Osteocyte (in vitro differentiated cells): ENCODE data around the gene THRB. TPM values are rescaled to one million over a fixed set of nuclear protein-coding genes. Genes with fewer than 3 reads are reported as not detected.

Experiments used
- DNase-seq: peaks from one replicate; pipeline ENCODE4 v3.0.0; 2021; ENCODE audit warnings: mixed read lengths; ENCODE audit not compliant: unreplicated experiment; ENCODE audit errors: extremely low spot score
- H3K27ac Mint-ChIP-seq: one replicate; pipeline ENCODE4 v1.8.0; 2021; ENCODE audit warnings: mild to moderate bottlenecking, mixed read lengths; ENCODE audit not compliant: unreplicated experiment
- H3K27me3 Mint-ChIP-seq: one replicate; pipeline ENCODE4 v1.8.0; 2021; ENCODE audit warnings: mixed read lengths; ENCODE audit not compliant: unreplicated experiment
- H3K36me3 Mint-ChIP-seq: one replicate; pipeline ENCODE4 v1.8.0; 2021; ENCODE audit warnings: mixed read lengths; ENCODE audit not compliant: unreplicated experiment
- H3K4me1 Mint-ChIP-seq: one replicate; pipeline ENCODE4 v1.8.0; 2021; ENCODE audit warnings: mixed read lengths; ENCODE audit not compliant: unreplicated experiment
- H3K4me3 Mint-ChIP-seq: one replicate; pipeline ENCODE4 v1.8.0; 2021; ENCODE audit warnings: mild to moderate bottlenecking, moderate library complexity, mixed read lengths; ENCODE audit not compliant: unreplicated experiment
- H3K9me3 Mint-ChIP-seq: one replicate; pipeline ENCODE4 v1.8.0; 2021; ENCODE audit warnings: mixed read lengths; ENCODE audit not compliant: unreplicated experiment
- total RNA-seq: library from RNA; stranded (reverse); gene quantifications from 2 replicates; pipeline ENCODE4 v1.2.1, GENCODE V29; 2021
- TF ChIP-seq, protein P1 (sequence below): fragments of 200-600 bp; sonication (generic); IDR thresholded peaks from 2 replicates; pipeline ENCODE4 v1.5.0; 2021; ENCODE audit warnings: antibody characterized with exemption, mild to moderate bottlenecking, moderate library complexity

THRB gene
- total RNA-seq, 1 donor from 2014 or later = 4.6 TPM

DNA sequence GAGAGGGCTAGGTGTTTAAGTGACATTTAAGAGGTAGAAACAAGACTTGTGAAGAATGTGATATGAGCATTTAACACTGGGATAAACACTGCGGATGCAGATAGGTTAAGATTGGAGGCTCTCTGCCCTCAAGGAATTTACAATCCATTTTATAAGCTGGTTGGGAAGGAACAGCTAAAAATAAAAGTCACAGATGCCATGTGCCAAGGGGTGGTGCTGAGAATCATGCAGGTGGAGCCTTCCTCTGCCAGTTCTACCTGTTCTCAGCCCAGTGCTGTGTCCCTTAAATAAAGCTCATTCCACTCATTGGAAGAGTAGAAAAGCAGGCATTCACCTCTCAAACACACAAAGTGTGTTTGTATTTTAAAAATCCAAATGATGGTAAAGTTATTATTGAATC, 261.9 kb downstream of the THRB start:
- DNase-seq = no peak
- H3K4me1 Mint-ChIP-seq = peaks cover 8% of the 10 kb centered on the region
- H3K36me3 Mint-ChIP-seq = no peaks in the 10 kb centered on the region
- no peak overlapping the region for H3K4me3 Mint-ChIP-seq
- H3K27me3 Mint-ChIP-seq = no peaks in the 10 kb centered on the region
- H3K9me3 Mint-ChIP-seq = no peaks in the 10 kb centered on the region
- TF ChIP-seq, protein P1, sequence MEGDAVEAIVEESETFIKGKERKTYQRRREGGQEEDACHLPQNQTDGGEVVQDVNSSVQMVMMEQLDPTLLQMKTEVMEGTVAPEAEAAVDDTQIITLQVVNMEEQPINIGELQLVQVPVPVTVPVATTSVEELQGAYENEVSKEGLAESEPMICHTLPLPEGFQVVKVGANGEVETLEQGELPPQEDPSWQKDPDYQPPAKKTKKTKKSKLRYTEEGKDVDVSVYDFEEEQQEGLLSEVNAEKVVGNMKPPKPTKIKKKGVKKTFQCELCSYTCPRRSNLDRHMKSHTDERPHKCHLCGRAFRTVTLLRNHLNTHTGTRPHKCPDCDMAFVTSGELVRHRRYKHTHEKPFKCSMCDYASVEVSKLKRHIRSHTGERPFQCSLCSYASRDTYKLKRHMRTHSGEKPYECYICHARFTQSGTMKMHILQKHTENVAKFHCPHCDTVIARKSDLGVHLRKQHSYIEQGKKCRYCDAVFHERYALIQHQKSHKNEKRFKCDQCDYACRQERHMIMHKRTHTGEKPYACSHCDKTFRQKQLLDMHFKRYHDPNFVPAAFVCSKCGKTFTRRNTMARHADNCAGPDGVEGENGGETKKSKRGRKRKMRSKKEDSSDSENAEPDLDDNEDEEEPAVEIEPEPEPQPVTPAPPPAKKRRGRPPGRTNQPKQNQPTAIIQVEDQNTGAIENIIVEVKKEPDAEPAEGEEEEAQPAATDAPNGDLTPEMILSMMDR = no peak
- H3K27ac Mint-ChIP-seq = no peak overlapping the region

DNA sequence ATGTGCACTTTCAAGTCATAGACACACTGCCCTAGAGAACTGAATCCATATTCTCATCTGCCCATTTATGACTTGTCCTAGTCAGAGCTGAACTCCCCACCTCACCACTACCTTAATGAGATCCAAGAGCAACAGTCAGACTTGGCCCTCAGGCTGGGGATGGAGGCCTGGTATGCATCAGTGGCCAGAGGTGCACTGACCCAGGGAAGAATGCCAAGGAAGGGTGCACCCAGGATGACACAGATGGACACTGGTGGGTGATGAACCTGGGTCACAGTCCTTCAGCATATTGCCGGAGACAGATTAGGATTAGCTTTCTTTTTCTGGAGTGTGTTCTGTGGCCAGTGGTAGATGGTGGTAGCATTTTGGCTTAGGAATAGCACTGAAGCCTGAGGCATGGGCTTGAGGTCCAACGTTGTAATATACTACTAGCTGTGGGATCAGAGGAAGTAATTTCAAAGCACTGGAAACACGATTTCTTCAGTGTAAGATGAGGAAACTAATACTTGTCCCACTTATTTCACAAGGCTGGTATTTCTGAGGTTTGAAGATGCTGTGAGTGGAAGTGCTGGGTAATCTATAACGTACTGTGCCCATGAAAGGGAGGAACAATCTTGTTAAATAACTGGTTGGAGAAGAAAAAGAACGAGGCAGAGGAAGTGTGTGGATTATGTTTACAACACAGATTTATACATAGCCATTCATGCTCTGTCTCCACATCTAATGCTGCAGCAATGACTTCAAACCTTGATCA, 265.0 kb downstream of the THRB start:
- no peak for DNase-seq
- H3K36me3 Mint-ChIP-seq = no peaks in the 10 kb centered on the region
- no peaks in the 10 kb centered on the region for H3K4me1 Mint-ChIP-seq
- no peak overlapping the region for H3K4me3 Mint-ChIP-seq
- H3K27me3 Mint-ChIP-seq = no peaks in the 10 kb centered on the region
- no peak overlapping the region for H3K27ac Mint-ChIP-seq
- no peaks in the 10 kb centered on the region for H3K9me3 Mint-ChIP-seq
- TF ChIP-seq, protein P1 = no peak

GRCh38 chr3:24227635-24228034, 267.0 kb downstream of the THRB start:
- no peak overlapping the region for H3K4me3 Mint-ChIP-seq
- H3K4me1 Mint-ChIP-seq = peaks cover 2% of the 10 kb centered on the region
- no peak overlapping the region for H3K27ac Mint-ChIP-seq
- no peaks in the 10 kb centered on the region for H3K9me3 Mint-ChIP-seq
- no peaks in the 10 kb centered on the region for H3K27me3 Mint-ChIP-seq
- TF ChIP-seq, protein P1 = no peak
- no peak for DNase-seq
- no peaks in the 10 kb centered on the region for H3K36me3 Mint-ChIP-seq

DNA sequence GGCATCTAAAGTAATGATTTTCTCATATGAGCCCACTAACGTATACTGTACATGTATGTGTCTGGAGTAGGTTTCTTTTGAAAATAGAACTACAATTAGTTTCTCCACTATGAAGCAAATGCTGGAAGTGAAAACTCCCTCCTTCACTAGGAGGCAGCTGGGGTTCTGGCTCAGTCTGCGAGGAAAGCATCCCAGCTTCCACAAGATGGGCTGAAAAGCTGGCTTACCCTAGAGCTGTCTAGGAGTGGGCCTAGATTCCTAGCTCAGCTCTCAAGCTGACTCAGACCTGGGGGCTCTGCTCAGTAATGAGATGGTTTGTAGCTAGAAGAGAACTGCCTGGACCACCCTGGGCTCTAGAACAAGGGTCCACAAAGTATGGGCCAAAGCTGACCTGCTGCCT, 268.3 kb downstream of the THRB start:
- no peak overlapping the region for H3K4me3 Mint-ChIP-seq
- H3K36me3 Mint-ChIP-seq = no peaks in the 10 kb centered on the region
- DNase-seq = no peak
- H3K27ac Mint-ChIP-seq = no peak overlapping the region
- TF ChIP-seq, protein P1 = no peak
- H3K27me3 Mint-ChIP-seq = no peaks in the 10 kb centered on the region
- peaks cover 12% of the 10 kb centered on the region for H3K4me1 Mint-ChIP-seq
- H3K9me3 Mint-ChIP-seq = no peaks in the 10 kb centered on the region

- no peaks in the 10 kb centered on the region for H3K36me3 Mint-ChIP-seq
Measured at GRCh38 chr3:24225385-24225950, 269.2 kb downstream of the THRB start.

More at GRCh38 chr3:24225385-24225950, 269.2 kb downstream of the THRB start:
- DNase-seq = no peak
- TF ChIP-seq, protein P1 = no peak
- Mint-ChIP-seq H3K4me1 (peaks cover 21% of the 10 kb centered on the region), H3K4me3 (no peak overlapping the region), H3K27ac (no peak overlapping the region), H3K9me3 (no peaks in the 10 kb centered on the region), H3K27me3 (no peaks in the 10 kb centered on the region)
